GM12878 (cell line): ENCODE results near the gene COA1. TPM values are rescaled to one million over a fixed set of nuclear protein-coding genes. Genes with fewer than 3 reads are reported as not detected.

Experiments used
- ATF2 ChIP-seq: IDR thresholded peaks from 2 replicates; pipeline ENCODE4 v1.6.1; 2012; ENCODE audit warnings: low read length, inconsistent platforms
- CBX5 ChIP-seq: sonication (generic); IDR thresholded peaks from 2 replicates; pipeline ENCODE4 v1.6.1; 2016; ENCODE audit warnings: low read depth, moderate library complexity, mild to moderate bottlenecking, inconsistent platforms
- E4F1 ChIP-seq: fragments of 450-650 bp; IDR thresholded peaks from 2 replicates; pipeline ENCODE4 v1.6.1; 2018; ENCODE audit warnings: borderline replicate concordance, mild to moderate bottlenecking; ENCODE audit not compliant: partially characterized antibody
- HCFC1 ChIP-seq: fragments of 150-350 bp; IDR thresholded peaks from 2 replicates; pipeline ENCODE4 v1.6.1; 2014; ENCODE audit warnings: low read length
- MEF2B ChIP-seq: fragments of 450-650 bp; IDR thresholded peaks from 2 replicates; pipeline ENCODE4 v1.6.1; 2018; ENCODE audit warnings: mild to moderate bottlenecking, moderate library complexity; ENCODE audit not compliant: partially characterized antibody, poor library complexity, severe bottlenecking
- NBN ChIP-seq: fragments of 450-650 bp; IDR thresholded peaks from 2 replicates; pipeline ENCODE4 v1.6.1; 2016
- NFIC ChIP-seq: IDR thresholded peaks from 2 replicates; pipeline ENCODE4 v1.6.1; 2012; ENCODE audit warnings: low read depth, mild to moderate bottlenecking, inconsistent platforms, low read length, moderate library complexity
- NR2C2 ChIP-seq: IDR thresholded peaks from 2 replicates; pipeline ENCODE4 v1.6.1; 2011; ENCODE audit warnings: borderline replicate concordance, low read depth; ENCODE audit not compliant: control insufficient read depth, insufficient read length
- PBX3 ChIP-seq: IDR thresholded peaks from 2 replicates; pipeline ENCODE4 v1.6.1; 2011; ENCODE audit warnings: mild to moderate bottlenecking, low read depth, low read length, moderate library complexity; ENCODE audit not compliant: insufficient replicate concordance
- PKNOX1 ChIP-seq: fragments of 450-650 bp; IDR thresholded peaks from 2 replicates; pipeline ENCODE4 v1.6.1; 2016; ENCODE audit warnings: mild to moderate bottlenecking
- RCOR1 ChIP-seq: conservative IDR thresholded peaks from 2 replicates; pipeline ENCODE4 v1.6.1; 2012; ENCODE audit warnings: low read depth, low read length, improper control_type of control experiment
- RELB ChIP-seq: fragments of 450-650 bp; IDR thresholded peaks from 2 replicates; pipeline ENCODE4 v1.6.1; 2017; ENCODE audit warnings: low read depth, mild to moderate bottlenecking, moderate library complexity
- SIX5 ChIP-seq: IDR thresholded peaks from 2 replicates; pipeline ENCODE4 v1.6.1; 2011; ENCODE audit warnings: mild to moderate bottlenecking, low read depth, low read length, moderate library complexity; ENCODE audit not compliant: severe bottlenecking
- SREBF2 ChIP-seq: IDR thresholded peaks from 2 replicates; pipeline ENCODE4 v1.6.1; 2012; ENCODE audit warnings: mild to moderate bottlenecking, low read length
- TBL1XR1 ChIP-seq: IDR thresholded peaks from 2 replicates; pipeline ENCODE4 v1.6.1; 2012; ENCODE audit warnings: low read depth, low read length, improper control_type of control experiment
- TCF7 ChIP-seq: IDR thresholded peaks from 2 replicates; pipeline ENCODE4 v1.6.1; 2014; ENCODE audit warnings: antibody characterized with exemption, borderline replicate concordance
- YY1 ChIP-seq: IDR thresholded peaks from 2 replicates; pipeline ENCODE4 v1.6.1; 2011; ENCODE audit warnings: low read depth, mild to moderate bottlenecking, low read length
- ZBTB33 ChIP-seq: fragments of 450-650 bp; IDR thresholded peaks from 2 replicates; pipeline ENCODE4 v1.6.1; 2017; ENCODE audit warnings: mild to moderate bottlenecking
- polyA plus RNA-seq, 11 experiments: library from polyadenylated mRNA; depleted of rRNA in 4 of 11; unstranded in 6 of 11; stranded (reverse) in 5 of 11; fragments of >200 nt; fragmentation: Nextera tagmentation in 4 of 11; fragmentation: Illumina TruSeq in 1 of 11; extraction: Ambion mirVana in 4 of 11; extraction: Trizol in 1 of 11; gene quantifications; 1 replicate in 1 of 11; 2 replicates in 10 of 11; pipeline versions ENCODE4 v1.2.1 to v1.2.3, GENCODE V29; 2011 to 2016; ENCODE audit warnings: inconsistent platforms in 2 of 11, missing spikeins in 2 of 11, low read depth in 1 of 11
- total RNA-seq, 4 experiments: library from RNA; depleted of rRNA in 3 of 4; stranded (reverse); fragments of >200 nt in 3 of 4; fragmentation: Illumina TruSeq in 1 of 4; extraction: Trizol in 1 of 4; gene quantifications; 2 replicates each; pipeline versions ENCODE4 v1.2.1 to v1.2.3, GENCODE V29; 2013 to 2021

COA1 gene
- total and polyA plus RNA-seq, 10 of the 15 experiments (the other 5 are each of a cell fraction or from before 2014, with no cell fraction given), result 83.1 to 258 (median 111) TPM

- TF ChIP-seq PKNOX1, result no peak
- TF ChIP-seq HCFC1, result no peak
- peak; percentile 52; the same call in 1 of the 2 replicates for TF ChIP-seq NFIC
- no peak for TF ChIP-seq NR2C2
- TF ChIP-seq E4F1, result no peak
- no peak for TF ChIP-seq TBL1XR1
- no peak for TF ChIP-seq YY1
- TF ChIP-seq ZBTB33, result 0 out of 2 replicates have a peak, but pooled peaks have one; percentile 1
- TF ChIP-seq SREBF2, result no peak
- peak; percentile 32; the same call in 1 of the 2 replicates for TF ChIP-seq ATF2
- TF ChIP-seq SIX5, result no peak
- TF ChIP-seq TCF7, result no peak
- TF ChIP-seq NBN, result no peak
- peak; percentile 69 for TF ChIP-seq MEF2B
- TF ChIP-seq RELB, result no peak
- TF ChIP-seq RCOR1, result no peak
- peak; percentile 21; the same call in 1 of the 2 replicates for TF ChIP-seq CBX5
- TF ChIP-seq PBX3, result no peak
These were observed 49.9 kb downstream of the COA1 start (continued) for GRCh38 chr7:43679210-43680068.
